ENCODE measurements around the gene ASPSCR1. TPM values are rescaled to one million over a fixed set of nuclear protein-coding genes. Genes with fewer than 3 reads are reported as not detected.

Gene ASPSCR1, protein sequence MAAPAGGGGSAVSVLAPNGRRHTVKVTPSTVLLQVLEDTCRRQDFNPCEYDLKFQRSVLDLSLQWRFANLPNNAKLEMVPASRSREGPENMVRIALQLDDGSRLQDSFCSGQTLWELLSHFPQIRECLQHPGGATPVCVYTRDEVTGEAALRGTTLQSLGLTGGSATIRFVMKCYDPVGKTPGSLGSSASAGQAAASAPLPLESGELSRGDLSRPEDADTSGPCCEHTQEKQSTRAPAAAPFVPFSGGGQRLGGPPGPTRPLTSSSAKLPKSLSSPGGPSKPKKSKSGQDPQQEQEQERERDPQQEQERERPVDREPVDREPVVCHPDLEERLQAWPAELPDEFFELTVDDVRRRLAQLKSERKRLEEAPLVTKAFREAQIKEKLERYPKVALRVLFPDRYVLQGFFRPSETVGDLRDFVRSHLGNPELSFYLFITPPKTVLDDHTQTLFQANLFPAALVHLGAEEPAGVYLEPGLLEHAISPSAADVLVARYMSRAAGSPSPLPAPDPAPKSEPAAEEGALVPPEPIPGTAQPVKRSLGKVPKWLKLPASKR
- total RNA-seq = 19.0 TPM

DNA sequence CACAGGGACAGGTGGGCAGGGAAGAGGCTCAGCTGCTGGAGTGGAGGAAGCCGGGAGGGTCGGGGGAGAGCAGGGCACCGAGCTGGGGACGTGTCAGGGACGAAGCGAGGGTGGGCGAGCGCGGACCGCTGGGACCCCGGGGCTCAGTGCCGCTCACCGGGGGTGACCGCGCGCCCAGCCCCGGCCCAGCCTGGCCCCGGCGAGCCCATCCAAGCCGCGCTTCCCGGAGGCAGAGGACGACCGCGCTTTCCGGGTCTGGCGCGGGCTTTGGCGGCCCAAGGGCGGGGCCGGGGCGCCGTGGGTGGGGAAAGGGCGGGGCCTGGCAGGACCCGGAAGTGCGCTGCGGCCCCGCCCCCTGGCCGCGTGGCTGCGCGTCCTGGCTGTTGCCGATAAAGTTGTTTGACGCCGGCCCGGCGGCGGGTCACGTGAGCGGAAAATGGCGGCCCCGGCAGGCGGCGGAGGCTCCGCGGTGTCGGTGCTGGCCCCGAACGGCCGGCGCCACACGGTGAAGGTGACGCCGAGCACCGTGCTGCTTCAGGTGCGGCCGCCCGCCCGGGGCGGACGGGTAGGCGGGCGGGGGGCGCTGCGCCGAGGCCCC, at the start of gene ASPSCR1:
Gene ASPSCR1, plus strand, starts transcription at position 419 of the 598 bp plus-strand sequence. Its CDS starts 18 bp downstream, at position 437.
- ATAC-seq = peak; percentile 96

DNA sequence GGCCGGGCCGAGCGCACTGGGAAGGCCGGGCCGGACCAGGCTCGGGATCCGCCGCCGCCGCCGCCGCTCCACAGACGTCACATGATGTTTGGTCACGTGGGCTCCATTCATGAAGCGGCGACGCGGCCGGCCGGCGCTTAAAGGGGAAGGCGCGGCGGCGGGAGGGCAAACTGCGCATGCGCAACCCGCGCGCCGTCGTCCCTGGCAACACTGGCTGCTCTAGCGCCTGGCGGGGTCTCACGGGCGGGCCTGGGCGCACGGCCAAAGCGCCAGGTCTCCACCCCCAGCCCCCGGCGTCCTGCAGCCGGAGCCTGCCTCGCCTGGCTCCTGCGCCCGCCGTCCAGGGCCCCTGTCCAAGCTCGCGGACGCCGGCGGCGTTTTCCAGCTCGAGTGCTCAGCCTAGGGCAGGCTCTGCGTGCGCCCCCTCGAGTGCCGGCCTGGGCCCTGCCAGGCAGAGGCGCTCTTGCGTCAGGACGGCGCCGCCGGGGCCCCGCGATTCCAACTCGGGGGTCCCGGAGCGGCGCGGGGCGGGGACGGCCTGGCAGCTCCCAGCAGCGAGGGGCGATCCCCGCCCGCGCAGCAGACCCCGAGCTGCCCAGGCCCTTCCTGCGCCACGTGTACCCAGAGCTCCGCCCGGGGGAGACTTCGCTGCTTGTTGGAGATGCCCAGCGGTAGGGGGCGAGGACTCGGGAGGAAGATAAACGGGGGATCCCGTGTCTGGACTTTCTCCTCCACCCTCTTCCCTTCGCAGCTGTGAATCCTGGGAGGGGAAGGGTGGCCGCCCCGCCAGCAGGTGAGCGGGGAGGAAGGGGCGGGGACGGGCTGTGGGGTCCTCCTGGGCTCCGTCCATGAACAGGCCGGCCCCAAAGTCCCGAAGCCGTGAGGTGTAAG, 49.5 kb upstream of the ASPSCR1 start, which contains the start of gene MAFG:
Gene MAFG, minus strand, starts transcription at position 83 of the 891 bp plus-strand sequence. CDS start 4,550 bp downstream, outside the sequence.
- peak; percentile 38 for ATAC-seq

DNA sequence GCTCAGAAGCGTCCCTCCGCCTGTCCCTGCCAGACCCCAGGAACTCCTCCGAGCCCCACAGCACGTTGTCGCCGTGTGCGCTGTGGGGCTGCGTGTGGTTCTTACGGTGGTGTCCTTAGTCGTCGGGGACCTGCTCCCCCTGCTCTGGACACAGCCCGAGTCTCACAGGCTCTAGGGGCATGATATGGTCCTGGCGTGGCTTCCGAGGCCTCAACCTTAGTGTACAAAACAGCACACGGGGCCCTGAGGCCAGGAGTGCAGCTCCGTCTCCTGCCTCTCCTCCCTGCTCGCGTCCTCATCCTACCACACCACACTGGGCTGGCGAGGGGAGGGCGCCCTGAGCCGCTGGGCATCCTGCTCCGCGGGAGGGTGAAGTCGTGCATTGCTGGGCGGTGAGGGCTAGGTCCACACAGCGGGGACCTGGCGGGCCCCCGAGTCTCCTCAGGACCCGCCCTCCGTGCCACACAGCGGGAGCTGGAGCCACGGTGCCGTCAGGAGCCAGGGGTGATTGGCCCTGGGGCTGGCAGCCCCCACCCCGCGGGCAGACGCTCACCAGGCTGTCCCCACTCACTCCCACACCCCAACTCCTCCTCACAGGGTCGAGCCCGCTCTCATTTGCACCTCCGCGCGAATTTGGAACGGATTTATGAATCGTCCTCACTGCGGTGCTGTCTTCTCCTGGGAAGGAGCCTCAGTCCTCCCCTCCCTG, 48.7 kb upstream of the ASPSCR1 start:
- ATAC-seq = peak; percentile 2

DNA sequence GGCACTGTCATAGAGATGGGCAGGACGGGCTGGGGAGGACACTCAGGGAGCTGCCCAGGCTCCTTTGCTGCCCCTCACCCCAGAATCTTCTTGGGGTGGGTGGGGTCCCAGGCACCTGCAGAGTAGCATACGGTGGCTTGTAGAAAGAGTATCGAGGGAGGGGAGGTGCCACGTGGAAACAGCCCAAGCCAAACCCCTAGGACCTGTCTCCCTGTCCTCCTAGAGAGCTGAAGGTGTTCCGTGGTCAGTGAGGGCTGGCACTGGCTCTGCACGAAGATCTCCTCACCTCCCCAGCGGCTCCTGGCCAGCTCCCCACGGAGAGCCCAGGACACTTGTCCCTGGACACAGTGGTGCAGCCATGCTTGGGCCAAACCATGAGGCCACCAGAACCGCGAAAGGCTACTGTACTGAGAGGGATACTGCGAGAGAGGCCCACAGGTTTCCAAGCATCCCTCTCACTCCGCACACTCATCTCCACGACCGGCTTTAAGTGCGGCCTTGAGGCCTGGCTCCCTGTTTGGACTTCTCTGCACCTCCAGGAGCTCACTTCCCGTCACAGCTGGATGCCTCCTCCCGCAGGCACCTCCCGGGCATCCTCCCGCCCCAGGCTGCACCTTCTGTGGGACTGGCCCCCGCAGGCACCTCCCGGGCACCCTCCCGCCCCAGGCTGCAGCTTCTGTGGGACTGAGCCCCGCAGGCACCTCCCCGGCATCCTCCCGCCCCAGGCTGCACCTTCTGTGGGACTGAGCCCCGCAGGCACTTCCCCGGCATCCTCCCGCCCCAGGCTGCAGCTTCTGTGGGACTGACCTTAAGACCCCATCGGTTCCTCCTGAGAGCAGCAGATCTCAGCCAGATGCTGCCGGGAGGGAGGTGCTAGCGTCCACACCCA, 47.9 kb upstream of the ASPSCR1 start:
- ATAC-seq = no peak

DNA sequence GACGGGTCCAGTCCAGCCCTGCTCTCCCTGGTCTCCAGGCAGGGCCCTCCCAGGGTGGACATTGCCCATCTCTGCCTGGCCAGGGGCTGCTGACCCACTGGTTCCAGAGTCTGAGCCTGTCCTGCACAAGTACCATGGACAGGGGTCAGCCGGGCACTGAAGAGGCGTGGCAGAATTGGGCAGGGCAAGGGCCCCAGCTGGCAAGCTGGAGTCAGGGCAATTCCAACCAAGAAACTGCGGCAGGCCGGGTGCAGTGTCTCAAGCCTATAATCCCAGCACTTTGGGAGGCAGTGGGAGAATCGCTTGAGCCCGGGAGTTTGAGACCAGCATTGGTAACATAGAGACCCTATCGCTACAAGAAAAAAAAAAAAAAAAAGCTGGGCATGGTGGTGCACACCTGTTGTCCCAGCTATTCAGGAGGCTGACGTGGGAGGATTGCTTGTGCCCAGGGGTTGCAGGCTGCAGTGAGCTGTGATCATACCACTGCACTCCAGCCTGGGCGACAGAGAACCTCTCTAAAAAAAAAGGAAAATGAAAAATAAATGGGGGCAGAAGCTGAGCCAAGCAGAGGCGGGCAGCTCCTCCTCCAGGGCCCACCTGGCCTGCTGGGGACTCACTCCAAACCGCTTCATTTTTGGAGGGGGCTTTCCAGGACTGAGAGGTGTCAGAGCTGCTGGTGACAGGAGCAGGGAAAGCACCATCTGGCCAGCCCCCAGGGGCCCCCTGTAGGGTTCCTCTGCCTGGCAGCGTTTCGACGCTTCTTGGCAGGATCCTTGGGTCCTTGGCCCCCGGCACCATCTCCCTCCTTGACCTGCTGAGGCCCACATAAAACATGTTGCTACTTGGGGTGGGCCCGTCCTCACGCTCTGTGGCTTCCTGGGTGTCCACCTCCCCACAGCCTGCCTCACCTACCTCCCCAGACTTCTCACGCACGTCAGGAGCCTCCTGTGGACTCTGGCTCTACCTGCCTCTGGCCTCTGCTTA, 47.0 kb upstream of the ASPSCR1 start:
- ATAC-seq = no peak

DNA sequence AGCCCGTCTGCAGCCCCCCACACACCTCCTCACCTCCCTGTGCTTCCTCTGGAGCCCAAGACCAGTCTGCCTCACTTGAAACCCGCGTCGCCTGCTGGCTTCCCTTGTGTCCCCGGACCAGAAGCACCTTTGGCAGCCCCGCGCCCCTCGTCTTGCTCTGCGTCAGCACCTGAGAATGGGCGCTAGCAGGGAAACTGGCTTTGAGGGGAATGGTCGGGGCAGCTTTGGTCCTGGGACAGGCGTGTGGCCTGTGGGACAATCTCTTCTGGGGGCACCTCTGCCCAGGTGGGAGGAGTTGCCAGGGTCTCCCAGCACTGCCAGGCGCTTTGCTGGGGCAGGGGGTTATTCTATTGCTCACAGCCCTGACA, 46.3 kb upstream of the ASPSCR1 start:
- ATAC-seq = no peak

DNA sequence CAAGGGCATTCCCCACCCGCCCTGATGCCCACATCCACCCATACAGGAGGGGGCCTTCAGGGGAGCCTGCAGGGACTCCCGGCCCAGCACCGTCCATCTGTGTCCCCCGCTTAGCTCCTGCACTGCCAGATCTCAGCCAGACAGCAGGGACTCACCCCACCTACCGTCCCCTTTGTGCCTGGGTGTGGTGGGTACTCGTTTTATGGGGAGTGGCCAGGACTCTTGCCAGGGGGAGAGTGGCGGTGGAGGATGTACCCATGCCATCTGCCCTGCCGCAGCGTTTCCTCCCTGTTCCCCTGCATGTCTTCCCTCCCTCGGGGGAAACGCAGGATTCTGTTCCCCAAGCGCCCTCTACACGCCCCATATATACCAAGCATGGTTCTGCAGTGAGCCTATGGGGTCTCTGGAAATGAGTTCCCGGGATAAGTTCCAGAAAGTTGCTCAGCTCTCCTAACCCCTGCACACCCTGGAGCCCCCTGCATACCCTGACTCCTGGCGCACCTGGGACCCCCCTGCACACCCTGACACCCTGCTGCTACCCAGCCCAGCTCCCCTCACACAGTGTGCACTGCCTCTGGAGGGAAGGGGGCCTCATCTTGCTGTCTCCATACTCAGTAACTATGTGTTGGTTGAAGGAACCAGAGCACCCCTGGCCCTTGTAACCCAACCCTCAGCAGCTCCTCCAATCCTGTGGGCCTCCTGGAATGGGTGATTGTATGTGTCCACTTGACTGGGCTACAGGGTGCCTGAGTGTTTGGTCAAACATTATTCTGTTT, 45.7 kb upstream of the ASPSCR1 start:
- ATAC-seq = no peak

DNA sequence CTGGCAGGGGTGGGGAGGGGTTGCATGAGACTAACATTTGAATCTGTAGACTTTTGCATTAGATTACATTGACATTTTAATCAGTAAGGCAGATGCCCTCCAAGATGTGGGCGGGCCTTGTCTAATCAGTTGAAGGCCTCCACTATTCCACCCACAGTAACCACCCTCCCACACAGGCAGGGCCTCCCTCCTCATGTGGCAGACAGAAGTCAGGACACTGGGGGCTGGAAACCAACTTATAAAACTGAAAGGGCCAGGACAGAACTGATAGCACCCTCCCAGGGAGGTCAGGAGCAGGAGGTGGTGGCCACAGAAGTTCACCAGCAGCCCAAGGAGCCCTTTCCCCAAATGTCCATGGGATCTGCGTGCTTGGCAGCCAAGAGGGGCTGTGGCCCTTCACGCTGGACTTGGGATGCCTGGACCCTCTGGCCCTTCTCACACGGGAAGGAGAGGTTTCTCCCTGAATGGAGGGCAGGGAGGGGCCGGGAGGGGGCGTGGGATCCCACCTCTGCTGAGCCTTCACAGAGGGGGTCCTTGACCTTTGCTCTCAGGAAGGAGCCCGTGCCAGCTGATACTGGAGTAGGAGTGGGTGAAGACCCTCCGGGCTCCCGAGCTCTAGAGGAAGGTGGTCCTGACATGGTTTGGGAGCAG, 45.0 kb upstream of the ASPSCR1 start:
- no peak for ATAC-seq

DNA sequence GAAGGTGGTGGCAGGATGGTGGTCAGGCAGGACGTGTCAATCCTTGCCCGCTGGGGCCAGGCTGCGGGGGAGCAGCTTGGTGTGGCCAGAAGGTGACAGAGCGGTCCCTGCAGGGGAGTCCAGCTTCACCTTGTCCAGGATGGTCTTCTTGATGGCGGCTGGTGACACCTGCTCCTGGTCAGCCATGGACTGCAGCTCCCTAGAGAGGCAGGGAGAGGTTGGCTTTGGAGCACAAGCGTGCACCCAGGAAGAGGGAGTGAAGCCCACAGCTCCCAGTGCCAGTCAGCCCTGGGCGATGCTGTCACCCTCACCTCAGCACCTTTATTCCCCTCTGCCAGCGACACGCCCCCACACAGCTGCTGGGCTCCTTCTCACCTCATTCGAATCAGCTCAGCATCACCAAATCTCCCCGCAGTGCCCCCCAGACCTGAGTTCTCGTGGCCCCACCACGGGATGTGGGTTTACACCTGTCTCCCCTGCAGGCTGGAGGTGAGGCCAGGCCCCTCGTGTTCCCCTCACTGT, 44.2 kb upstream of the ASPSCR1 start:
- no peak for ATAC-seq

DNA sequence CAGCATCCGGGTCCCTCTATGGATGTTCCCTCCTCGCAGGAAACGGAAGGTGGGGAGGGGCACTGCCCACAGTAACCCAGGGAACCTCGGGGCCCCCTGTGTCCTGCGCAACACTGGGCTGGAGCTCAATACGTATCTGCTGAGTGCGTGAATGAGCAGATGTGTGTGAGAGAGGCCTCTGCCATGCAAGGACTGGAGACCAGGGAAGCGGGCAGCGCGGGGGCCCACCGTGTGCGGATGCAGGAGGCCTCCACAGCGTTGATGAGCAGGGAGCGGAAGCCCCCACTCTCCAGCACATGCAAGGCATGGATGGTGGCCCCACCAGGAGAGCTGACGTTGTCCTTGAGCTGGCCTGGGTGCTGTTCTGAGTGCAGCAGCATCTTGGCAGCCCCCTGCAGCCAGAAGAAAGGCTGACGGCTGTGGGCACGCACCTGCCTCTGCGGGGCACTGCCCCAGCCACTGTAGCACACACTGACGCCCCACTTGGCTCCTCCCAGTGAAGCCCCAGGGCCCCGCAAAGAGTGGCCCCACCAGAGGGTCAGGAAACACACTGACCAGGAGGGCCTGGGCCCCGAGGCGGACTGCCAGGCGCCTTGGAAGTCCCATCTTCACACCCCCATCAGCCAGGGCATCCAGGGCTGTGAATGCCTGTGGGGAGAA, 43.2 kb upstream of the ASPSCR1 start:
- ATAC-seq = no peak

DNA sequence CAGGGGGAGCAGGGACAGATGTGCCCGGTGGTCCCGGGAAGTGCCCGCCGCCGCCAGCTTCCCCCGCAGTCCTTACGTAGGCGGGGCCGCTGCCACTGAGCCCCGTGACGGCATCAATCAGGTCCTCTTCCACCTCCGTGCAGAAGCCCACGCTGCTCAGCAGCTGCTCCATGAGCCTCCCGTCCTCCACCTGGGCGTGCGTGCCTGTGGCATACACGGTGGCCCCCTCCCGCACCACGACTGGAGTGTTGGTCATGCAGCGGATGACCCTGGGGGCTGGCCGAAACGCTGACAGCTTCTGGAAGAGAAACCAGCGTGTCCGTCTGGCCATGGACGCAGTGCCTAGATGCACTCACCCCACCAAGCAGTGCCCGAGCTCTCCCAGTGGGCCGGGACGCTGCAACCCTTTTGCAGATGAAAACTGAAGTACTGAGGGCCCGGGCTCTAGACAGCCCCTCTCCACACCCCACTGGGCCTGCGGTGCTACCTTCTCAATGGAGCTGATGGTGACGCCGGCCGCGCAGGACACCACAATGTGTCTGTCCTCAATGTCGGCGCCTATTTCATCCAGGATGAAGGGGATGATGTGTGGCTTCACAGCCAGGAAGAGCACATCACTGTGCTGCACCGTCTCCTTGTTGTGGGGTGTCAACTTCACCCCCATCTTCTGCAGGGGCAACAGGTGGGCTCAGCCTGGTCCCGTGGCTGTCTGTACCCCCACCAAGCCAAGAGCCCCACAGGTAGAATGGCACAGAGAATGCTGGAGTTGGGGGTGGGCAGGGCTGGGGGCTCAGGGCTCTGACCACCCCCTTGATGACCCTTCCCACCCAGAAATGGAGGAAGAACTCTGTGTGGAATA, 42.4 kb upstream of the ASPSCR1 start:
- no peak for ATAC-seq

DNA sequence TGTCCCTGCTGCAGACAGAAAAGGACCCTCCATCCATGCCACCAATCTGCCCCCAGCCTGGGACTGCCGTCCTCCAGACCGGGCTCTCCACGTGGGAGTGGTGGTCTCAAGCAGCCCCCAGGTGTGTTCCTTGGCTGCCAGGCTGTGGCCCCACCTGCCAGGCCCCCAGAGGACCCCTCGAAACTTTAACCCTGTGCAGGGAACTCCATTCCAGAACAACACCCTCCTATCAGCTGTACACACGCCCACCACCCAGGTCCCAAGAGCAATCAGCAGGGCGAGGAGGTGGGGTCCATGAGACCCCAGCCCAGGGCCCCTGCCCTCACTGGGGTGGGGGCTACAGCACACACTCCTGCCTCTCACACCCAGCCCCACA, 41.7 kb upstream of the ASPSCR1 start:
- no peak for ATAC-seq

DNA sequence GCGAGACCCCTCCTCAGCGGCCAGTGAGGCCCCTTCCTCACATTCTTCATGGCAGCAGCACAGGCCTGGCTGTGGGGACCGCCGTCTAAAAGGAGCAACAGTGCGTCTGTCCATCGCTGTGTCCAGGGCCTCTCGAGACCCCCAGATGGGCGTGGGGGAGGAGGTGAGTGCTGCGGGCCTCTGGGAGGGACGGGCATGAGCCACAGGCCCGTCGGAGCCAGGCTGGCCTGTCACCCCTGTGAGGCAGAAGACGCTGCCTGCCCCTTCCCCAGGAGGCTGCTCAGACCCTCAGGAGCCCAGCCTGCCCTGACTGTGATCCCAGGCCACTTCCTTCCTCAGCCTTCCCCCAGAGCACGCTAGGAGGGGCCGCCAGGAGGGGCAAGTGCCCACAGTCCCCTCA, 38.2 kb upstream of the ASPSCR1 start:
- ATAC-seq = no peak

DNA sequence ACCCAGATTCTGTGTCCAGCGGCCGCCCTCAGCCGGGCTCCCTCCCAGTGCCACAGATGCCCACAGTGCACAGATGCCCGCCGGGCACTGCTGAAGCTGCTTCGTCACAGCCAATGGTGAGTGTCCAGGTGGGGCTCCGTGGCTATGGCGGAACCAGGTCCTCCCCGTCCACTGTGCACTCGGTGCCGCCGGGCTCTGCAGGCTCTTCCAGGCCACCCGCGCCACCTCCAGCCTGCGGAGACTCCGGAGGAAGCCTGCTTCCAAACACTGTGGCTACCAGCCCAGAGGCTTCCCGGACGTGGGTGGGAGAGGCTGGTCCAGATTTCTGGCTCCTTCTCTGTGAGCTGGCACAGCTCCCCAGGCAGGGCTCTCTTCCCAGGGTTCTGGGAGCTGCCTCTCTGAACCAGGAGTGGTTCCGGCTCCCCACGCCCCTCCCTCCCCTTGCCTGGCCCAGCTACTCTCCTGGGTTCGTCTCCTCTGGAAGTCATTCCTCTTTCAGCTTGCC, 37.5 kb upstream of the ASPSCR1 start:
- ATAC-seq = peak; percentile 5

DNA sequence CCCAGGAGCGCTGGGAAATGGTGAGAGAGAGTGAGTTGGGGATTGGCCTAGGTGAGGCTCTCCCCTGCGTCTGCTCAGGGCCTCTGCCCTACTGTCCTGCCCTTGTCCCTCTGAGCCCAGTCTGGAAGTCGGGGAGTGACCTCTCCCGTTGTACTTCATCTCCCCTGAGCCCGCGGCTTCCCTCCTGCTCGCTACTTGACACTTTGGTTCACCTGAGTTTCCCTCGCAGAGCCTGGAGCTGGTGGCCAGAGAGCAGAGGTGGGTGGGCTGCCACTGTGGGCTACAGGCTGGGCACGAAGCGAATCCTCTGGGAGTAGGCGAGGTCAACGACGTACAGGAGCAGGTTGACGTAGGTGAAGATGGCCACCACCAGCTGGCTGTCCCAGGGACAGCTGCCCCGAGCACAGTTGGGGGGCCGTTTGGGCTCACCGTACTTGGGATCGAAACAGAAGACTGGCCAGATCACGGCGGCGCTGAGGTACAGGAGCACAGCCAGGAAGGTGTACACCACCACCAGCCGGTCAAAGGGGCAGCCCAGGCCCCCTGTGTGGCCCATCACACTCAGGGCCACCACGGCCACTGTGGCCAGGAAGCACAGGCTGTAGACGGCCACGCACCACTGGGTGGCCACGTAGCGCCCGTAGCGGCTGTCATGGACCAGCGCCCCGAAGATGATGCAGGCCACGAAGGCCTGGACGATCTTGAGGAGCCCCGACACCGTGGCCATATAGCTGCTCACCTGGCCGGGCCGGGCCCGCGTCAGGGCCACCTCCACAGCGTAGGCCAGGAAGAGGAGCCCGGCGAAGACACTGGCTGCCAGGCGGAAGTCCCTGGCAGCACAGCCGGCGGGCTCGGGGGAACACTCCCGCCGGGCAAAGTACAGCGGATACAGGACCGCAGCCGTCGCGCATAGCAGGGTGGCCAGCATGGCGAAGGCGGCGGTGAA, 36.6 kb upstream of the ASPSCR1 start:
- ATAC-seq = no peak

Data from esophagus mucosa (tissue), 1 donor.